Immature natural killer cell (primary cell): ENCODE results near the gene CYGB. TPM values are rescaled to one million over a fixed set of nuclear protein-coding genes. Genes with fewer than 3 reads are reported as not detected.

Source experiments
- polyA plus RNA-seq, 3 donors: library from polyadenylated mRNA; unstranded; fragments of 300-500 nt; fragmentation: Illumina TruSeq; gene quantifications; one replicate each; pipeline ENCODE4 v1.2.3, GENCODE V29; 2021

The CYGB gene
- polyA plus RNA-seq, 3 donors from 2014 or later = 0.09 to 0.41 TPM; not detected in 1

Other genes starting within 250 kb of the CYGB start
- under 1 TPM in 1 of 3 donors, not detected in 2; 0.28 TPM for gene QRICH2, start 229.4 kb downstream of the CYGB start, polyA plus RNA-seq
- 10 to 100 TPM; 59.8 to 87.6 (median 75.5) TPM for gene PRPSAP1, start 183.8 kb downstream of the CYGB start, polyA plus RNA-seq
- gene SPHK1, start 153.1 kb downstream of the CYGB start, polyA plus RNA-seq = 1 to 10 TPM; 3.3 to 7.6 (median 6.5) TPM
- gene UBE2O, start 84.6 kb downstream of the CYGB start, polyA plus RNA-seq = 10 to 100 TPM in 1 of 3 donors, 1 to 10 TPM in 1, under 1 TPM in 1; 0.19 to 14.3 (median 5.2) TPM
- under 1 TPM in 1 of 3 donors, not detected in 2; 0.34 TPM for gene AANAT, start 70.1 kb downstream of the CYGB start, polyA plus RNA-seq
- gene RHBDF2, start 36.3 kb downstream of the CYGB start, polyA plus RNA-seq = 10 to 100 TPM; 19.3 to 90.5 (median 23.6) TPM
- gene PRCD, start 2.3 kb upstream of the CYGB start, polyA plus RNA-seq = 1 to 10 TPM; 2.8 to 5.3 (median 3.1) TPM
- under 1 TPM in 1 of 3 donors, not detected in 2; 0.24 TPM for gene ST6GALNAC2, start 48.2 kb upstream of the CYGB start, polyA plus RNA-seq
- gene ST6GALNAC1, start 106.0 kb upstream of the CYGB start, polyA plus RNA-seq = not detected
- 10 to 100 TPM; 23.6 to 60.6 (median 56.7) TPM for gene MXRA7, start 173.3 kb upstream of the CYGB start, polyA plus RNA-seq
- 10 to 100 TPM; 20.3 to 38.5 (median 27.2) TPM for gene JMJD6, start 188.9 kb upstream of the CYGB start, polyA plus RNA-seq
- gene METTL23, start 189.1 kb upstream of the CYGB start, polyA plus RNA-seq = 100 to 1,000 TPM in 2 of 3 donors, 10 to 100 TPM in 1; 91.6 to 166 (median 133) TPM
- gene SRSF2, start 199.6 kb upstream of the CYGB start, polyA plus RNA-seq = 100 to 1,000 TPM in 2 of 3 donors, 10 to 100 TPM in 1; 100.0 to 134 (median 125) TPM
- 10 to 100 TPM; 25.2 to 48.0 (median 36.0) TPM for gene MFSD11, start 200.4 kb upstream of the CYGB start, polyA plus RNA-seq